Nephron (organoid): ENCODE measurements around the gene TMEM259.

Experiments
- H3K27ac Mint-ChIP-seq, 3 experiments: 2 replicates each; pipeline ENCODE4 v1.8.0; 2020; ENCODE audit warnings: mixed read lengths in 3 of 3, mild to moderate bottlenecking in 2 of 3, moderate library complexity in 1 of 3
- H3K27me3 Mint-ChIP-seq: 2 replicates; pipeline ENCODE4 v1.8.0; 2021; ENCODE audit warnings: low read depth, mild to moderate bottlenecking, moderate library complexity, mixed read lengths
- H3K36me3 Mint-ChIP-seq: 2 replicates; pipeline ENCODE4 v1.8.0; 2020; ENCODE audit warnings: low read depth, mixed read lengths
- H3K4me1 Mint-ChIP-seq: 2 replicates; pipeline ENCODE4 v1.8.0; 2020; ENCODE audit warnings: mixed read lengths
- H3K4me3 Mint-ChIP-seq, 3 experiments: 2 replicates each; pipeline ENCODE4 v1.8.0; 2020; ENCODE audit warnings: mild to moderate bottlenecking in 3 of 3, mixed read lengths in 3 of 3, moderate library complexity in 2 of 3
- H3K9me3 Mint-ChIP-seq: 2 replicates; pipeline ENCODE4 v1.8.0; 2020; ENCODE audit warnings: mixed read lengths
- TF ChIP-seq, protein P1 (sequence below), 3 experiments: fragments of 200-600 bp; sonication (generic); IDR thresholded peaks; one replicate each; pipeline ENCODE4 v1.5.0; 2021; ENCODE audit warnings: antibody characterized with exemption in 3 of 3; ENCODE audit not compliant: unreplicated experiment in 3 of 3

TMEM259 gene

GRCh38 chr19:984165-984967 lies 36.6 kb downstream of the TMEM259 start, which contains the start of gene WDR18:
TSS of gene WDR18 (plus strand) at chr19:984345. CDS start at chr19:984354, 9 bp downstream.
- TF ChIP-seq, protein P1, sequence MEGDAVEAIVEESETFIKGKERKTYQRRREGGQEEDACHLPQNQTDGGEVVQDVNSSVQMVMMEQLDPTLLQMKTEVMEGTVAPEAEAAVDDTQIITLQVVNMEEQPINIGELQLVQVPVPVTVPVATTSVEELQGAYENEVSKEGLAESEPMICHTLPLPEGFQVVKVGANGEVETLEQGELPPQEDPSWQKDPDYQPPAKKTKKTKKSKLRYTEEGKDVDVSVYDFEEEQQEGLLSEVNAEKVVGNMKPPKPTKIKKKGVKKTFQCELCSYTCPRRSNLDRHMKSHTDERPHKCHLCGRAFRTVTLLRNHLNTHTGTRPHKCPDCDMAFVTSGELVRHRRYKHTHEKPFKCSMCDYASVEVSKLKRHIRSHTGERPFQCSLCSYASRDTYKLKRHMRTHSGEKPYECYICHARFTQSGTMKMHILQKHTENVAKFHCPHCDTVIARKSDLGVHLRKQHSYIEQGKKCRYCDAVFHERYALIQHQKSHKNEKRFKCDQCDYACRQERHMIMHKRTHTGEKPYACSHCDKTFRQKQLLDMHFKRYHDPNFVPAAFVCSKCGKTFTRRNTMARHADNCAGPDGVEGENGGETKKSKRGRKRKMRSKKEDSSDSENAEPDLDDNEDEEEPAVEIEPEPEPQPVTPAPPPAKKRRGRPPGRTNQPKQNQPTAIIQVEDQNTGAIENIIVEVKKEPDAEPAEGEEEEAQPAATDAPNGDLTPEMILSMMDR (IDR thresholded peaks at IDR 0.05; ENCODE audit: unreplicated experiment in 3 of 3): no peak
- no peaks in the 10 kb centered on the region for H3K9me3 Mint-ChIP-seq
- peak within 1 kb of the TSS; percentile 94 to 98 (median 96) for H3K27ac Mint-ChIP-seq
- H3K4me1 Mint-ChIP-seq: peaks cover 10% of the 10 kb centered on the region
- peaks cover 14% of the 10 kb centered on the region for H3K36me3 Mint-ChIP-seq
- peak within 1 kb of the TSS; percentile 96 to 97 (median 96) for H3K4me3 Mint-ChIP-seq
- H3K27me3 Mint-ChIP-seq: no peaks in the 10 kb centered on the region

- TF ChIP-seq, protein P1 (IDR thresholded peaks at IDR 0.05; ENCODE audit: unreplicated experiment in 3 of 3): peak; percentile 96 to 98 (median 97)
- H3K27me3 Mint-ChIP-seq: no peaks in the 10 kb centered on the region
- peak overlapping the region; percentile 67 to 78 (median 72) for H3K4me3 Mint-ChIP-seq
- peak overlapping the region in 2 of 3 experiments; percentile 60 to 78 for H3K27ac Mint-ChIP-seq
- H3K4me1 Mint-ChIP-seq: peaks cover 10% of the 10 kb centered on the region
- no peaks in the 10 kb centered on the region for H3K9me3 Mint-ChIP-seq
- peaks cover 9% of the 10 kb centered on the region for H3K36me3 Mint-ChIP-seq
Observed at GRCh38 chr19:982567-983170, 38.3 kb downstream of the TMEM259 start.

DNA sequence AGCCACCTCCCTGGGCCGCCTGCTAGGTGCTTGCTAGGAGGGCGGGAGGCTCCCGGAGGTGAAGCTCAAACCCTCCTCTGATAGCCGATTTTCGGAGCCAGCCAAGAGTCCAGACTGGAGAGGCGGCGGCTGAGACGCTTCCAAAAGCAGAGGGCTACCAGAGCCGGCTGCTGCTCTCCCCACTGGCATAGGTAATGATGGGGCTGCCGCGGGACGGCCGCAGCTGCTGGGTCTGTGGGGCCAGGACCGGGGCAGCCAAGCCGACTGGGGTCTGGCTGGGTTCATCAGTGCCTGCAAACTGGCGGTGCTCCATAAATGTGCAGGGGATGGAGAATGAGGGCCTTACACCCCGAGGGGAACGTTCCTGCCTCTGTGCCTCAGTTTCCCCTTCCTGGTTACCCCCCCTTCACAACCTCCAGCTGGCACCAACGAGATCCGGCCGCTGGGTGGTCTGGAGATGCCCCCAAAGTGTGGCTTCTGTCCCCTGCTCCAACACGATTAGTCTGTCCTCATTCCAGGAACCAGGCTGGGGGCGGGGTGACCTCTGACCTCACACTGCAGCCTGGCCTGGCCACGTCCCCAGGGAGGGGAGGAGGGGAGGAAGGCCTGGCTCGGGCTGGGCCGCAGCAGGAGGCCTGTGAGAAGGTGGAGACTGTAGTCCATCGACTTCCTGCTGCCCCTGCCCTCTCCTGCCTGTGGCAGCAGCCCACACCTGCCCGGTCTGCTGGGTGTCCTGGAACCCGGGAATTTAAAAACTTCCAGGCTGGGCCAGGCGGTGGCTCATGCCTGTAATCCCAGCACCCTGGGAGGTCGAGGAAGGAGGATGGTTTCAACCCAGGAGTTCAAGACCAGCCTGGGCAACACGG lies 40.6 kb downstream of the TMEM259 start:
- H3K9me3 Mint-ChIP-seq: no peaks in the 10 kb centered on the region
- H3K27ac Mint-ChIP-seq: peak overlapping the region in 2 of 3 experiments; percentile 77 to 92
- TF ChIP-seq, protein P1 (IDR thresholded peaks at IDR 0.05; ENCODE audit: unreplicated experiment in 3 of 3): no peak
- peaks cover 1% of the 10 kb centered on the region for H3K36me3 Mint-ChIP-seq
- peaks cover 10% of the 10 kb centered on the region for H3K4me1 Mint-ChIP-seq
- H3K4me3 Mint-ChIP-seq: peak overlapping the region in 2 of 3 experiments; percentile 37 to 67
- H3K27me3 Mint-ChIP-seq: no peaks in the 10 kb centered on the region

GRCh38 chr19:979318-979741 lies 41.6 kb downstream of the TMEM259 start:
- peaks cover 2% of the 10 kb centered on the region for H3K4me1 Mint-ChIP-seq
- H3K36me3 Mint-ChIP-seq: peaks cover 4% of the 10 kb centered on the region
- TF ChIP-seq, protein P1 (IDR thresholded peaks at IDR 0.05; ENCODE audit: unreplicated experiment in 3 of 3): no peak
- H3K4me3 Mint-ChIP-seq: peak overlapping the region in 1 of 3 experiments; percentile 54
- H3K9me3 Mint-ChIP-seq: no peaks in the 10 kb centered on the region
- H3K27me3 Mint-ChIP-seq: no peaks in the 10 kb centered on the region
- peak overlapping the region in 2 of 3 experiments; percentile 59 to 88 for H3K27ac Mint-ChIP-seq

DNA sequence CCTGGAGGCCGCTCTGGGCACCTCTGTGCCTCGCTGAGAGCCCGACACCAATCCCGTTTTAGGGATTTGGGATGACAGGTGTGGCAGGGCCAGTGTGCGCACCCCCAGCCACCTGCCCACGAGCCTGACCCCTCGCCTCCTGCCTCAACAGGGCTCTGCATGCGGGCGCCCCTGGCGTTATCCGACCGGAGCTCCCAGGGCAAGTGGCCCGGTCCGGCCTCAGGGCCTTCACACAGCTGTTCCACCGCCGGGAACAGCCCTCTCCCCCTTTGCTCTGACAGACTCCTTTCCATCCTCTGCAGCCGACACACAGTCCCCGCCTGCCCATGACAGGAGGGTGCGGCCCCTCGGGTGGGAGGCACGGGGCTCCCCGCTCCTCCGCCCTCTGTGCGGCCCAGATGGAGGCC lies 43.9 kb downstream of the TMEM259 start:
- H3K36me3 Mint-ChIP-seq: peaks cover 17% of the 10 kb centered on the region
- no peaks in the 10 kb centered on the region for H3K27me3 Mint-ChIP-seq
- no peaks in the 10 kb centered on the region for H3K4me1 Mint-ChIP-seq
- no peaks in the 10 kb centered on the region for H3K9me3 Mint-ChIP-seq
- no peak overlapping the region for H3K27ac Mint-ChIP-seq
- H3K4me3 Mint-ChIP-seq: no peak overlapping the region
- TF ChIP-seq, protein P1 (IDR thresholded peaks at IDR 0.05; ENCODE audit: unreplicated experiment in 3 of 3): no peak
